Measurements from ENCODE around the gene TRPM1. TPM values are rescaled to one million over a fixed set of nuclear protein-coding genes. Genes with fewer than 3 reads are reported as not detected.

Gene TRPM1
- total RNA-seq, 1 donor from 2014 or later = not detected

- Histone ChIP-seq H3K36me3 (ENCODE audit: control insufficient read depth in 3 of 3, insufficient read depth in 3 of 3, low read length in 3 of 3) (no peaks in the 10 kb centered on the region), H3K9ac (ENCODE audit: low read depth in 1 of 3, low read length in 3 of 3) (no peak overlapping the region), H3K27me3 (ENCODE audit: control insufficient read depth in 3 of 3, insufficient read depth in 3 of 3, low read length in 3 of 3) (peaks cover 0 to 3% (median 0%) of the 10 kb centered on the region in 3 donors), H3K27ac (ENCODE audit: low read depth, low read length) (no peak overlapping the region), H3K4me3 (ENCODE audit: low read length in 3 of 3) (no peak overlapping the region), H3K9me3 (ENCODE audit: control insufficient read depth in 3 of 3, low read length in 3 of 3) (no peaks in the 10 kb centered on the region), H3K4me1 (ENCODE audit: control insufficient read depth in 3 of 3, insufficient read depth in 3 of 3, low read length in 3 of 3) (peaks cover 0 to 3% (median 0%) of the 10 kb centered on the region in 3 donors)
Measured at GRCh38 chr15:31058236-31058962, 43.1 kb downstream of the TRPM1 start.

DNA sequence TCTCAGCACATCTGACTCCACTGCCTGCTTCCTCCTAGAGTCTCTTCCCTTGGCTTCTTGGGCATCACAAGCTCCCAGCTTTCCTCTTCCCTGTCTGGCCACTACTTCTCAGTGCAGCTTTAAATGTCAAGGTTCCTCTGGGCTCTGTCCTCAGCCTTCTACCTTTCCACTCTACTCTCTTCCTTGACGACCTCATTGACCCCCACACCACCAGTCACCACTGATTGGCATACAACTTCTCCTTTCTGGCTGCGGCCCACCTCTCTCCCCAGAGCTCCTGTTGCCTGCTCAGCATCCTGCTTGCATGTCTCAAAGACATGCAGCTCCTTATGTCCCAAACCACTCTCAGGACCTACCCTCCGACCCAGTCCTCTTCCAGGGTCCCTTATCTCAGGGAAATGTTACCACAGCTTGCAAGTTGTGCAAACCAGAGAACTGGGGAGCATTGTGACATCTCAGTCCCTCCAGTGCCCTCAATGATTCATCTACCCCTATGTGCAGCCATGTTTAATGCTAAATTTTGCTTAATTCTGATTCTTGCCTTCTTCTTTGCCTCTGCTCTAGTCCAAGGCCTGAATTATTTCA lies 49.9 kb downstream of the TRPM1 start:
- H3K27ac ChIP-seq (ENCODE audit: low read depth, low read length) = no peak overlapping the region
- H3K9ac ChIP-seq (ENCODE audit: low read depth in 1 of 3, low read length in 3 of 3) = no peak overlapping the region
- no peaks in the 10 kb centered on the region for H3K9me3 ChIP-seq (ENCODE audit: control insufficient read depth in 3 of 3, low read length in 3 of 3)
- H3K4me1 ChIP-seq (ENCODE audit: control insufficient read depth in 3 of 3, insufficient read depth in 3 of 3, low read length in 3 of 3) = peaks cover 0 to 3% (median 0%) of the 10 kb centered on the region in 3 donors
- H3K4me3 ChIP-seq (ENCODE audit: low read length in 3 of 3) = no peak overlapping the region
- H3K36me3 ChIP-seq (ENCODE audit: control insufficient read depth in 3 of 3, insufficient read depth in 3 of 3, low read length in 3 of 3) = no peaks in the 10 kb centered on the region
- no peaks in the 10 kb centered on the region for H3K27me3 ChIP-seq (ENCODE audit: control insufficient read depth in 3 of 3, insufficient read depth in 3 of 3, low read length in 3 of 3)

- H3K4me3 ChIP-seq (ENCODE audit: low read length in 3 of 3) = no peak overlapping the region
- no peaks in the 10 kb centered on the region for H3K27me3 ChIP-seq (ENCODE audit: control insufficient read depth in 3 of 3, insufficient read depth in 3 of 3, low read length in 3 of 3)
- H3K27ac ChIP-seq (ENCODE audit: low read depth, low read length) = no peak overlapping the region
- peaks cover 0 to 3% (median 0%) of the 10 kb centered on the region in 3 donors for H3K4me1 ChIP-seq (ENCODE audit: control insufficient read depth in 3 of 3, insufficient read depth in 3 of 3, low read length in 3 of 3)
- no peak overlapping the region for H3K9ac ChIP-seq (ENCODE audit: low read depth in 1 of 3, low read length in 3 of 3)
- no peaks in the 10 kb centered on the region for H3K36me3 ChIP-seq (ENCODE audit: control insufficient read depth in 3 of 3, insufficient read depth in 3 of 3, low read length in 3 of 3)
- no peaks in the 10 kb centered on the region for H3K9me3 ChIP-seq (ENCODE audit: control insufficient read depth in 3 of 3, low read length in 3 of 3)
Measured at GRCh38 chr15:31050953-31051352, 50.6 kb downstream of the TRPM1 start.

GRCh38 chr15:31049682-31050615 lies 51.6 kb downstream of the TRPM1 start:
- no peak overlapping the region for H3K27ac ChIP-seq (ENCODE audit: low read depth, low read length)
- no peaks in the 10 kb centered on the region for H3K27me3 ChIP-seq (ENCODE audit: control insufficient read depth in 3 of 3, insufficient read depth in 3 of 3, low read length in 3 of 3)
- H3K9ac ChIP-seq (ENCODE audit: low read depth in 1 of 3, low read length in 3 of 3) = no peak overlapping the region
- H3K4me1 ChIP-seq (ENCODE audit: control insufficient read depth in 3 of 3, insufficient read depth in 3 of 3, low read length in 3 of 3) = peaks cover 0 to 3% (median 0%) of the 10 kb centered on the region in 3 donors
- H3K9me3 ChIP-seq (ENCODE audit: control insufficient read depth in 3 of 3, low read length in 3 of 3) = no peaks in the 10 kb centered on the region
- H3K36me3 ChIP-seq (ENCODE audit: control insufficient read depth in 3 of 3, insufficient read depth in 3 of 3, low read length in 3 of 3) = no peaks in the 10 kb centered on the region
- H3K4me3 ChIP-seq (ENCODE audit: low read length in 3 of 3) = no peak overlapping the region

GRCh38 chr15:31049111-31049510 lies 52.4 kb downstream of the TRPM1 start:
- Histone ChIP-seq H3K4me1 (ENCODE audit: control insufficient read depth in 3 of 3, insufficient read depth in 3 of 3, low read length in 3 of 3) (peaks cover 0 to 3% (median 0%) of the 10 kb centered on the region in 3 donors), H3K9me3 (ENCODE audit: control insufficient read depth in 3 of 3, low read length in 3 of 3) (no peaks in the 10 kb centered on the region), H3K4me3 (ENCODE audit: low read length in 3 of 3) (no peak overlapping the region), H3K27ac (ENCODE audit: low read depth, low read length) (no peak overlapping the region), H3K27me3 (ENCODE audit: control insufficient read depth in 3 of 3, insufficient read depth in 3 of 3, low read length in 3 of 3) (no peaks in the 10 kb centered on the region), H3K9ac (ENCODE audit: low read depth in 1 of 3, low read length in 3 of 3) (no peak overlapping the region), H3K36me3 (ENCODE audit: control insufficient read depth in 3 of 3, insufficient read depth in 3 of 3, low read length in 3 of 3) (no peaks in the 10 kb centered on the region)

DNA sequence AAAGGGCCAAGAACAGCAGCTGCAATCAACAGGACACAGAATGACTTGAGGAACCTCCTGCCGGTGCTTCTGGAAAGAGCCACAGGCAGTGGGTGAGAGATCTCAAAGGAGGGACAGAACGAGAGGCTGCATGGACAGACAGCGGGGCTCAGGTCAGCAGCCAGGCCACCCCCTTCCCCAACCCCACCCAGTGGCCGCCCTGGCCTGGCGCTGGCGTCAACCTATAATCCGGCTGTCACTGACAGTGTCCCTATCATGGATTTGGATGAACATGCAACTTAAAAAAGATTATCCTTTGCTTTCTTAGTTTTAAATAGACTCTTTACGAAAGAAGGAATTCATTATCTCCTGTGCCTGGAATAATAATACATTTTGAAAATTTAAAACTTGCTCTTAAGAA lies 54.1 kb downstream of the TRPM1 start:
- Histone ChIP-seq H3K4me3 (ENCODE audit: low read length in 3 of 3) (no peak overlapping the region), H3K9me3 (ENCODE audit: control insufficient read depth in 3 of 3, low read length in 3 of 3) (no peaks in the 10 kb centered on the region), H3K9ac (ENCODE audit: low read depth in 1 of 3, low read length in 3 of 3) (no peak overlapping the region), H3K36me3 (ENCODE audit: control insufficient read depth in 3 of 3, insufficient read depth in 3 of 3, low read length in 3 of 3) (no peaks in the 10 kb centered on the region), H3K27ac (ENCODE audit: low read depth, low read length) (no peak overlapping the region), H3K4me1 (ENCODE audit: control insufficient read depth in 3 of 3, insufficient read depth in 3 of 3, low read length in 3 of 3) (peaks cover 0 to 3% (median 0%) of the 10 kb centered on the region in 3 donors), H3K27me3 (ENCODE audit: control insufficient read depth in 3 of 3, insufficient read depth in 3 of 3, low read length in 3 of 3) (no peaks in the 10 kb centered on the region)

DNA sequence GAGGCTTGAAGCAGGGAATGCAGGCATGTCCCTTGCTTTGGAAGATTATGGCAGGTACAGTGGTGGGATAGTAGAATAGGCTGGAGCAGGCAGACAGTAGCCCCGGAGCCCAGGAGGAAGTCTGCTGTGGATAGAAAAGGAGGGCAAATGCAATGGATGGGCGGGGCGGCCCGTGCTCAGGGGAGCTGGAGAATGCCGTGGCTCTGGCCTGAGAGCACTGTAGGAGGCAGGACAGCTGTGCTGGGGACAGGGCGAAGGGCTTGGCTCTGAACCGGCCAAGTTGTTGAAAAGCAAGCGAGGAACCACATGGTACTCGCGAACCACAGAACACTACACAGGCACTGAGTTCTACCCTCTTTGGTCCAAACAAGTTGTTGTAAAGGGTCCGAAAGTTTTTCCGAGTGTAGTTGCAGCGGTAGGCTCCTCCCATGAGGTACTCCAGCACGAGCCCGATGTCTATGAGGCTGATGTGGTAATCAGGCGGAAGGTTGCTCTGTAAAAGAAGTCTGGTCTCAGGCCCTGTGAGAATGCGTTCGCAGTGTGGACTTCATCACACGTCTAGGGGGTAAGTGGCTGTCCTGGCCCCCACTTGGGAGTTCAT lies 54.7 kb downstream of the TRPM1 start:
- Histone ChIP-seq H3K9me3 (ENCODE audit: control insufficient read depth in 3 of 3, low read length in 3 of 3) (no peaks in the 10 kb centered on the region), H3K9ac (ENCODE audit: low read depth in 1 of 3, low read length in 3 of 3) (no peak overlapping the region), H3K4me1 (ENCODE audit: control insufficient read depth in 3 of 3, insufficient read depth in 3 of 3, low read length in 3 of 3) (peaks cover 0 to 2% (median 0%) of the 10 kb centered on the region in 3 donors), H3K27me3 (ENCODE audit: control insufficient read depth in 3 of 3, insufficient read depth in 3 of 3, low read length in 3 of 3) (no peaks in the 10 kb centered on the region), H3K36me3 (ENCODE audit: control insufficient read depth in 3 of 3, insufficient read depth in 3 of 3, low read length in 3 of 3) (no peaks in the 10 kb centered on the region), H3K27ac (ENCODE audit: low read depth, low read length) (no peak overlapping the region), H3K4me3 (ENCODE audit: low read length in 3 of 3) (no peak overlapping the region)

GRCh38 chr15:31045606-31046005 lies 55.9 kb downstream of the TRPM1 start:
- Histone ChIP-seq H3K27me3 (ENCODE audit: control insufficient read depth in 3 of 3, insufficient read depth in 3 of 3, low read length in 3 of 3) (no peaks in the 10 kb centered on the region), H3K36me3 (ENCODE audit: control insufficient read depth in 3 of 3, insufficient read depth in 3 of 3, low read length in 3 of 3) (no peaks in the 10 kb centered on the region), H3K27ac (ENCODE audit: low read depth, low read length) (no peak overlapping the region), H3K4me1 (ENCODE audit: control insufficient read depth in 3 of 3, insufficient read depth in 3 of 3, low read length in 3 of 3) (no peaks in the 10 kb centered on the region), H3K9ac (ENCODE audit: low read depth in 1 of 3, low read length in 3 of 3) (no peak overlapping the region), H3K9me3 (ENCODE audit: control insufficient read depth in 3 of 3, low read length in 3 of 3) (no peaks in the 10 kb centered on the region), H3K4me3 (ENCODE audit: low read length in 3 of 3) (no peak overlapping the region)

GRCh38 chr15:31042751-31043150 lies 58.8 kb downstream of the TRPM1 start:
- no peaks in the 10 kb centered on the region for H3K9me3 ChIP-seq (ENCODE audit: control insufficient read depth in 3 of 3, low read length in 3 of 3)

More at GRCh38 chr15:31042751-31043150, 58.8 kb downstream of the TRPM1 start:
- no peaks in the 10 kb centered on the region for H3K36me3 ChIP-seq (ENCODE audit: control insufficient read depth in 3 of 3, insufficient read depth in 3 of 3, low read length in 3 of 3)
- H3K9ac ChIP-seq (ENCODE audit: low read depth in 1 of 3, low read length in 3 of 3) = no peak overlapping the region
- no peaks in the 10 kb centered on the region for H3K27me3 ChIP-seq (ENCODE audit: control insufficient read depth in 3 of 3, insufficient read depth in 3 of 3, low read length in 3 of 3)
- no peak overlapping the region for H3K27ac ChIP-seq (ENCODE audit: low read depth, low read length)
- no peaks in the 10 kb centered on the region for H3K4me1 ChIP-seq (ENCODE audit: control insufficient read depth in 3 of 3, insufficient read depth in 3 of 3, low read length in 3 of 3)
- no peak overlapping the region for H3K4me3 ChIP-seq (ENCODE audit: low read length in 3 of 3)

Data from skeletal muscle tissue (tissue), 4 donors.